NCI-H748 treated with DMSO at 0.1 percent for 48 hours (cell line): ENCODE data around the gene TTC31.
A peak's percentile ranks its signal among the peaks of the same experiment; 100 is the strongest.

Experiments used
- DNase-seq: peaks from one replicate; lab custom pipeline; 2025; lab: John Stamatoyannopoulos, UW

The TTC31 gene

GRCh38 chr2:74505448-74506246 lies 22.8 kb downstream of the TTC31 start:
- no peak for DNase-seq

GRCh38 chr2:74507145-74507925 lies 24.5 kb downstream of the TTC31 start, which contains the start of gene PCGF1:
Gene PCGF1 (minus strand): TSS chr2:74507695. CDS start chr2:74507668, 27 bp downstream.
- peak; percentile 84 for DNase-seq

DNA sequence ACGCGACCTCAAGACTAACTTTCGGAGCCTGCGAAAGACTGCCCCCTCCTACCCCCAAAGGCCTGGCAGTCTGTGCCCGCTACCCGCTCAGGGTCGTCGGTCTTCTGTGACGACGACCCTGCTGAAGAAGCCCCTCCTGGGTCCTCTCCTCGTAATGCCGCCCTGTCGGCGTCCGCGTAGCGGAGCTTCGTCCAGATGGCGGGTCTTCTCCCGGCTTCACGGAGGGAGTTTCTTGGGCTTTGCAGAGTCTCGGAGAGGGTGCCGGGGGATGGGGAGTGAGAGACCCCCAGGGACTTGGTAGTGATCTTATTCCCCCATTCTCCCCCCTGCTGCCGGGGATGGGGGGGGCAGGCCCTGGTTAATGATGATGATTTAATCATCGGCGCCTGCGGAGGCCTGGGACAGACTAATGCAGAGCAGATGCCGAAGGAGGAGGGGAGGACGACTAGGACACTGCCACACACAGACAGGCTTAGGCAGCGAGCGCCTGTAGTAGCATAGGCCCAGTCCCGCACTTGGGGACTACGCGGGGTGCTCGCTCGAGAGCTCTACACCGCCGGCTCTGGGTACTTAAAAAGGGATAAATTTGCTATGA lies 25.1 kb downstream of the TTC31 start:
- DNase-seq, result peak; percentile 18

- no peak for DNase-seq
Measured at GRCh38 chr2:74510272-74510671, 27.4 kb downstream of the TTC31 start.

DNA sequence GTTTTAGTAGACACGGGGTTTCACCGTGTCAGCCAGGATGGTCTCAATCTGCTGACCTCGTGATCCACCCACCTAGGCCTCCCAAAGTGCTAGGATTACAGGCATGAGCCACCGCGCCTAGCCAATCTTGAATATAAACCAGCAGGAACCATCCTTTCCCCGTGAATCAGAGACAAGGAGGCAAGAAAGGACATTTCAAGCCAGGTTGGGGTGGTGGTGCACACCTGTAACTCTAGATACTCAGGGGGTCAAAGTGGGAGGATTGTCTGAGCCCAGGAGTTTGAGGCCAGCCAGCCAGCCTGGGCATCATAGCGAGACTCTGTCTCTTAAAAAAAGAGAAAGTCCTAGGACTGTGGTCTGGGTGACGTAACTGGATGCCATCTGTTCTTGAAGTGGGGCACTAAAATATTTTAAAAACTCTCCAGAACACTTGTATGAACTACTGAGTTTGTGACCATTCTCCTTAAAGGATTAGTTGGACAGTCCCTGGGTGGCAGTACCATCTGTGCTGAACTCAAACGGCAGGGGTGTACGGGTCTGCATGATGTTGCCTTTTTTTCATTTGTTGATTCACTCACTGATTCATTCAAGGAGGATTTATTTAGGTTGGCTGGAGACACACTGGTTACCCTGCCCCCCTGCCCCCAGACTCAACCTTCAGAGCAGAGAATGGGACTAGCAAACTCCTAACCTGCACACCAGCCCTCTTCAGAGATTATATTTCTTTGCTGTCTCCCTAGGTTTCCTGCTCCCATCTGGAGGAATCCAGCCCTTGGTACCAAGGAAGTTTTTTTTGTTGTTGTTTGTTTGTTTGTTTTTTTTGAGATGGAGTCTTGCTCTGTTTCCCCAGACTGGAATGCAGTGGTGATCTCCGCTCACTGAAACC lies 28.5 kb downstream of the TTC31 start:
- DNase-seq, result no peak

- no peak for DNase-seq
Measured at GRCh38 chr2:74512744-74513604, 30.1 kb downstream of the TTC31 start.

GRCh38 chr2:74513605-74514367 lies 30.9 kb downstream of the TTC31 start:
- peak; percentile 19 for DNase-seq

- peak; percentile 19 for DNase-seq
Measured at GRCh38 chr2:74514368-74515270, 31.7 kb downstream of the TTC31 start, which contains the start of gene TLX2. Gene TLX2 (plus strand): TSS chr2:74514450. CDS start chr2:74514807, 357 bp downstream.

DNA sequence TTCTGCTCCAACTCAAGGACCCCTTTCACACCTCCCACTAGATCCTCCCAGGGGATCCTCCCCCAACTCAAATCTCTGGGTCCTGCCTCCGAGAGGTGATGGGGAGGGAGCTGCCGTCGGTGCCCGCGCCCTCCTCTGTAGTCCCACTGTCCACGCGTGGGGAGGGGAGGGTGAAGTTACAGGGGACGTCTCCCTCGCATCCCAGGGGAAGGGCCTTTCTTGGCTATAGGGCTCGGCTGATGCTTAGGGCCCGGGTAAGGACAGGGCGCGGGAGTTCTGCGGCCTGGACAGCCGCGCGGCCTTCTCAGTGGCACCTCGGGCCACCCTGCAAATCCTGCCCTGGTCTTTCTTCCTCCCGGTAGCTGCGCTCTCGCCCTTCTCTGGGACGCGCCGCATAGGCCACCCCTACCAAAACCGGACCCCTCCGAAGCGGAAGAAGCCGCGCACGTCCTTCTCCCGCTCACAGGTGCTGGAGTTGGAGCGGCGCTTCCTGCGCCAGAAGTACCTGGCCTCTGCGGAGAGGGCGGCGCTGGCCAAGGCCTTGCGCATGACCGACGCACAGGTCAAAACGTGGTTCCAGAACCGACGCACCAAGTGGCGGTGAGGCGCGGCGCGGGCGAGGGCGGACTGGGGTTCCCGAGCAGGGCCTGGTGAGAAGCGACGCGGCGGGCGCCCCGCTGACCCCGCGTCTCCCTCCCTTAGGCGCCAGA lies 32.5 kb downstream of the TTC31 start:
- DNase-seq, result no peak

DNA sequence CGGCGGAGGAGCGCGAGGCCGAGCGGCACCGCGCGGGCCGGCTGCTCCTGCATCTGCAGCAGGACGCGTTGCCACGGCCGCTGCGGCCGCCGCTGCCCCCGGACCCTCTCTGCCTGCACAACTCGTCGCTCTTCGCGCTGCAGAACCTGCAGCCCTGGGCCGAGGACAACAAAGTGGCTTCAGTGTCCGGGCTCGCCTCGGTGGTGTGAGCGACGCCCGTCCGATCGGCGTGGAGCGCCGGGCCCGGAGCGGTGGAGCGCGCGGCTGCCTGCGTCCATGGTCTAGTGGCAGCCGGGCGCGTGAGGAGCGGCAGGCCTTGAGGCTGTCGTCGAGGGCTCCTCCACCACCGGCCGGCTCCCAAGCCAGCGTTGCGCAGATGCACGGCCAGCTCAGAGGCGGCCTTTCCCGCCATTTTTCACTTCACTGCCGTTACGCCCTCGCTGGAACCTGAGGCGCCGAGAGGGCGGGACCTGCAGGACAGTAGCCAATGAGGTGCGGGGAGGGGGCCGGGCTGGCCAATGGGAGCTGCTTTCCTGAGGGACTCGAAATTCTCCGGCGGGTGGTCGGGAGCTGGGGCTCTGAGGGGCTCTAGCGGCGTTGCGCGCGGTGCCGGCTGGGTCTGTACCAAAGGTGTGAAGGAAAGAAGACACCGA lies 33.2 kb downstream of the TTC31 start:
- DNase-seq, result no peak

GRCh38 chr2:74516650-74517049 lies 33.8 kb downstream of the TTC31 start:
- no peak for DNase-seq

- DNase-seq, result no peak
Measured at GRCh38 chr2:74522516-74522915, 39.6 kb downstream of the TTC31 start.

DNA sequence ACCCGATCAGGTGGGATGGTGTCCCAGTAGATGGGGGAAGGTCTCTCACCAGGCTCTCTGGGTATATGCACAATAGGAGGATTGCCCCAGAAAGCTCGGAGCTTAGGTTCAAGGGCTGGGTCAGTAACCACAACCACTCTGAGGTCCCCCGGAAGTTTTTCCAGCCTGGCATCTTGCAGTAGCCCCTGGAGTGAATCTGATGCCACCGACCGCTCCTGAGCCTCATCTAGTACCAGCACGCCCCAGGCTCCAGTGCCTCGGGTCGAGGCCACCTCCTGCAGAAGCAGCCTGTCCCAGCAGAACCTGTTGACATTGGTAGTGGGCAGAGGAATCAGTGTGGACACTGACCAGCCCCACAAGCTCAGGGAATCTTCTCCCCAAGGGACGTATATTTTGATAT lies 41.1 kb downstream of the TTC31 start:
- no peak for DNase-seq

GRCh38 chr2:74524955-74525716 lies 42.3 kb downstream of the TTC31 start:
- DNase-seq, result no peak

GRCh38 chr2:74525717-74526648 lies 43.1 kb downstream of the TTC31 start, which contains the start of gene DQX1:
Gene DQX1 (minus strand): TSS chr2:74526231. CDS start chr2:74525729, 502 bp downstream.
- DNase-seq, result no peak
